ENCODE results near the gene RBM26. TPM values are rescaled to one million over a fixed set of nuclear protein-coding genes. Genes with fewer than 3 reads are reported as not detected.

RBM26 gene
- total RNA-seq, 3 donors from 2014 or later, result 58.2 to 65.1 (median 63.6) TPM

DNA sequence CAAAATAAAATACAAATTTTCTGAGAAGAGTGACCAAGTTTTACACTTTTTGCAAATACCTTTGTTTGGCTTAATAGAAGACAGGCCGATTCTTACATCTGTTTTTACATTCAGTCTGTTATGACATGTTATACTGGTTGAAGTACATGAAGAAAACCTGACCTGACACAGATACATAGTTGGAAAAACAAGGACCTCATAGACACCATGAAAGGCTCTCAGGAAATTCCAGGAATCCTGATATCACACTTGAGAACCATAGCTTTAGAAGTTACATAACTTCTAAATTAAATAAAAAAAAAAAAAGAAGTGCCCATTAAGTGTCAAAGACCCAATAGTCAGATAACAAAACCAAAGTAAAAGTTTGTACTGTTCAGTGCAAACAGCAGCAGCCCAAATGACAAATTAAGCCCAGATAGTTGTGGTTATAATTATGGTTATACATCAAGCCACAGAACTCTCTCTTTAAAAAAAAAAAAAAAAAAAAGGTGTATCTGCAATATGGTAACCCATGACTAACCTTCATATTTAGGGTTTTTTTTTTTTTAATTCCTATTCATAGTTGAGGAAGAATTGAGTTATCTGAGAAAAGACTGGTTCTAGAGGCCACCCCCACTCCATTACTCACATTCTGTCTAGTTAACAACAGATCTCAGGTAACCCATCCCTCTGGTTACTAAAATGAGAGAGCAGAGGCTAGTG lies 19.8 kb downstream of the RBM26 start:
- Mint-ChIP-seq H3K27me3 (ENCODE audit: low read depth) (no peaks in the 10 kb centered on the region), H3K9me3 (no peaks in the 10 kb centered on the region), H3K36me3 (ENCODE audit: insufficient read depth) (peaks cover 12% of the 10 kb centered on the region), H3K4me1 (ENCODE audit: low read depth) (peaks cover 72% of the 10 kb centered on the region), H3K4me3 (no peak overlapping the region)
- DNase-seq, result peak; percentile 25
- ATAC-seq, result peak; percentile 74 to 79

DNA sequence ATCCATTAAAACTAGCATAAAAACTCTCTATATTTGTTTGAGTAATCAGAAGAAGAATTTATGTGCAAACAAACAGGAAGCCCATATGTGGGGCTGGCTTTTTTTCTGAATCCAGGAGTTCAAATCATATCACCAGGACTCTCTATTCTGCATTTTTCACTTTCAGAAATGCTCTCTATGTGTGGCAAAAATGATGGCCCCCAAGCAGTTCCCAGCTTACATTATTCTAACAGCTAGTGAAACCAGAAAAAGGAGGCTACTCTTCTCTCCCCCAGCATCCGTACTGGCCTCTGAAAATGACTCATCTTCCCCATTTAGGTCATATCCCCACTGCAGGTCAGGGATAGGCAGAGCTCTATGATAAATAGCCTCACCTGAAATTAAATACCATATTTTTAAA lies 20.4 kb downstream of the RBM26 start:
- peak overlapping the region; percentile 19 for H3K4me3 Mint-ChIP-seq
- no peak for DNase-seq
- no peaks in the 10 kb centered on the region for H3K27me3 Mint-ChIP-seq (ENCODE audit: low read depth)
- H3K36me3 Mint-ChIP-seq (ENCODE audit: insufficient read depth), result peaks cover 12% of the 10 kb centered on the region
- ATAC-seq, result peak; percentile 70 to 73
- no peaks in the 10 kb centered on the region for H3K9me3 Mint-ChIP-seq
- H3K4me1 Mint-ChIP-seq (ENCODE audit: low read depth), result peaks cover 72% of the 10 kb centered on the region

DNA sequence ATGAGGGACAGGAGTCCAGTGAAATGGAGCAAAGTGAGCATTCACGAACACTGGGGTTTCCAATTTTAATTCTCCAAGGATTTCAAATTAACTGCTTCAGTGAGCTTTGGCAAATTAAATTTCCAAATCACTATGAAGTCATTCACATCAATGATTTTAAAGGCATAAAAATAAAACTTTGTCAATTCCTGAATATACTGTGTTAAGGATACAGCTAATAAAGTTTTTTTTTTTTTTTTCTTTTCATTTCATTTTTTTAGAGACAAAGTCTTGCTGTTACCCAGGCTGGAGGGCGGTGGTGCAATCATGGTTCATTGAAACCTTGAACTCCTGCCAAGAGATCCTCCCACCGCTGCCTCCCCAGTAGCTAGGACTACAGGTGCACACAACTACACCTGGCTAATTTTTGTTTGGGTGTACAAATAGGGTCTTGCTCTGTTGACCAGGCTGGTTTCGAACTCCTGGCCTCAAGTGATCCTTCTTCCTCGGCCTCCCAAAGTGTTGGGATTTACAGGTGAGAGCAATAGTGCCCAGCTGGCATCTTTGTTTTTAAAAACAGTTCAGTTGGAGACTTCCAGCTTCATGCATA lies 21.9 kb downstream of the RBM26 start:
- peaks cover 72% of the 10 kb centered on the region for H3K4me1 Mint-ChIP-seq (ENCODE audit: low read depth)
- DNase-seq, result no peak
- ATAC-seq, result no peak
- H3K9me3 Mint-ChIP-seq, result no peaks in the 10 kb centered on the region
- H3K36me3 Mint-ChIP-seq (ENCODE audit: insufficient read depth), result peaks cover 17% of the 10 kb centered on the region
- no peak overlapping the region for H3K4me3 Mint-ChIP-seq
- H3K27me3 Mint-ChIP-seq (ENCODE audit: low read depth), result no peaks in the 10 kb centered on the region

DNA sequence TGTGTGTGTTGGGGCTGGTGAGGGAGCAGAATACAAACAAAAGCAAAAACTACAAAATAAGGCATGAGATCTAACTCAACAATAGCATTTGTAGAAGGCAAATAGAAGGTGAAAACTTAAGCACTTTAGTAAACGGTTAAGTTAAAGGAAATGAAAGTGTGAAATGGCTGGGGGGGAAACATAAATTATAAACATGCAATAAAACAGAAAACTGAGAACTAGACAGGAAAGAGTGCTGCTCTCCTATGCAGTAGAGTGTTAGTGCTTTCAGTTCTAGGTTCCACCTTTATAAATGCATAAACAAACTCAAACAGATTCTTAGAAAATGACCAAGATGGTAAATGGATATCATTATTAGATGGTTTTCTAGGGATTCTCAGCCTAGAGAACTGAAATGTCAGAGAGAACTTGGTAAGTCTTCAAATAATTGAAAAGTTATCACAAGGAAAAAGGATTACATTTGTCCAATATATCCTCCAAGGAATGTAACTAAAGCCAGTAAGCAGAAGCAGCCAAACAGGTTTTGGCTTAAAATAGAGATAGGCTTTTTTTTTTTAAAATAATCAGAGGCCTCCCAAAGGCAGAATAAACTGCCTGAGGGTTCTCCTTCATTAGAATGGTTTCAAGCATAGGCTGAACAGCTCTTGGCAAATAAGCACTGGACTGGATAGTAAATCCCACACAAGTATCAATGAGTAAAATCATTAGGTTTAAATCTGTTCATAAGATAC lies 23.3 kb downstream of the RBM26 start:
- Mint-ChIP-seq H3K4me1 (ENCODE audit: low read depth) (peaks cover 61% of the 10 kb centered on the region), H3K27me3 (ENCODE audit: low read depth) (no peaks in the 10 kb centered on the region), H3K9me3 (no peaks in the 10 kb centered on the region), H3K4me3 (peak overlapping the region; percentile 68), H3K36me3 (ENCODE audit: insufficient read depth) (peaks cover 22% of the 10 kb centered on the region)
- ATAC-seq, result no peak
- no peak for DNase-seq

DNA sequence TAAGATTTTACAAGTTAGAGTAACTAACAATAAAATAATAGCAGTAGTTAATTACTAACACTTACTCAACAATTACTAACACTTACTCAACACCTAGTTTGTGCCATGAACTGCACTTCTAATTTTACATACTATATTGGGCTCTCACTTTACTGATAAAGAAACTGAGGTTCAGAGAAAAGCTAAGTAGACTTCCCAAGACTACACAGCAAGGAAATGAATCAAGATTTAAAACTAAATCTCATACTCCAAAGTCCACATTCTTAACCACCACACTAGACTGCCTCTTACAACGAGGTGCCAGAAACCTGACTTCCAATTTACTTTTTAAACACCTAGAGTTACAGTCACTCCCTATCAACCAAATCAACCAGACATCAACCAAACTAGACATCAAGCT lies 25.1 kb downstream of the RBM26 start:
- Mint-ChIP-seq H3K9me3 (no peaks in the 10 kb centered on the region), H3K4me1 (ENCODE audit: low read depth) (peaks cover 49% of the 10 kb centered on the region), H3K27me3 (ENCODE audit: low read depth) (no peaks in the 10 kb centered on the region), H3K36me3 (ENCODE audit: insufficient read depth) (peaks cover 28% of the 10 kb centered on the region), H3K4me3 (no peak overlapping the region)
- peak in 1 of 2 donors; percentile 19 for ATAC-seq
- DNase-seq, result no peak

DNA sequence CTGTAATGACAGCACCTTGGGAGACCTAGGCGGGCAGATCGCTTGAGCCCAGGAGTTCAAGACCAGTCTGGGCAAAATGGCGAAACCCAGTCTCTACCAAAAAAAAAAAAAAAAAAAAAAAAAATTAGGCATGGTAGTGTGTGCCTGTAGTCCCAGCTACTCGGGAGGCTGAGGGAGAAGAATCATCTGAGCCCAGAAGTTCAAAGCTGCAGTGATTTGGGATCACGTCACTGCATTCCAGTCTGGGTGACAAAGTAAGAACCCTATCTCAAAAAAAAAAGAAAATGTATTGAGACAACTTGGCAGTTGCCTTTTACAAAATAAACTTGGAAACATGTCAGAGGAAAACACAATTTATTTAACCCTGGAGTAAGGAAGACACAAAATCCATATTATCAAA lies 26.8 kb downstream of the RBM26 start:
- Mint-ChIP-seq H3K4me1 (ENCODE audit: low read depth) (peaks cover 41% of the 10 kb centered on the region), H3K36me3 (ENCODE audit: insufficient read depth) (peaks cover 31% of the 10 kb centered on the region), H3K9me3 (no peaks in the 10 kb centered on the region), H3K27me3 (ENCODE audit: low read depth) (no peaks in the 10 kb centered on the region), H3K4me3 (no peak overlapping the region)
- DNase-seq, result no peak
- ATAC-seq, result no peak

DNA sequence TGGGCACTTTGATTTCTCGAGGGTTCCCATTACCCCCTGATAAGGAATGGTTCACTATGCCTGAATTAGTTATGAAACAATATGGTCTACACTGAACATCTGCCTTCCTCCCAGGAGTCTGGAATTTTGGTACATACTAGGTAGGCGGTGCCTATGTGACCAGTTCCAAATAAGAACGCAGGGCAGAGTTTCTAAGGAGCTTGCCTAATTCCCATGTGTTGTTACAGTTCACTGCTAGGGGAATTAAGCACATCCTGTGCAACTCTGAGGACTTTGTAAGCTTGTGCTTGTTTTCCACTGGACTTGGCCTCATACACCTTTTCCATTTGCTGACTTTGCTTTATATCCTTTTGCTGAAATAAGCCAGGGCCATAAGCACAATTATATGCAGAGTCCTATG lies 29.2 kb downstream of the RBM26 start:
- H3K9me3 Mint-ChIP-seq, result no peaks in the 10 kb centered on the region
- H3K27me3 Mint-ChIP-seq (ENCODE audit: low read depth), result no peaks in the 10 kb centered on the region
- no peak for DNase-seq
- H3K36me3 Mint-ChIP-seq (ENCODE audit: insufficient read depth), result peaks cover 20% of the 10 kb centered on the region
- no peak overlapping the region for H3K4me3 Mint-ChIP-seq
- no peak for ATAC-seq
- H3K4me1 Mint-ChIP-seq (ENCODE audit: low read depth), result peaks cover 21% of the 10 kb centered on the region

DNA sequence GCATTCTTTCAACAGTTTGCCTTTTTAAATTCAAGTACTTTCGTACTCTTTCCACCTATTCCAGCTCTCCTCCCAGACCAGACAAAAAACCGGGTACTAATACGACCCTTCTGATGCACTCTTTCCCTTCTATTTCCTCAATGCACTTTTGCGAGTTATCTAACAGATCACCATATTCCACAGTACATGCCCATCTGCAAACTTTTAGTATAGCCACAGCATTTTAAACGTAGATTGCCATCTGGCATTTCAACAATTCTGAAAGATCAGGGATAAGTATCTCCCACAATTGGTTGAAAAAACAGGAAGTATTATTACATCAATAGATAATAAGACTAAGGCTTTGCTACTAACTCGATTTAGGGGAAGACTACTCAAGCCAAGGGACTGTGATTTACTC lies 31.5 kb downstream of the RBM26 start:
- peaks cover 34% of the 10 kb centered on the region for H3K36me3 Mint-ChIP-seq (ENCODE audit: insufficient read depth)
- DNase-seq (no peak), ATAC-seq (no peak)
- no peak overlapping the region for H3K4me3 Mint-ChIP-seq
- no peaks in the 10 kb centered on the region for H3K27me3 Mint-ChIP-seq (ENCODE audit: low read depth)
- peaks cover 3% of the 10 kb centered on the region for H3K4me1 Mint-ChIP-seq (ENCODE audit: low read depth)
- no peaks in the 10 kb centered on the region for H3K9me3 Mint-ChIP-seq

DNA sequence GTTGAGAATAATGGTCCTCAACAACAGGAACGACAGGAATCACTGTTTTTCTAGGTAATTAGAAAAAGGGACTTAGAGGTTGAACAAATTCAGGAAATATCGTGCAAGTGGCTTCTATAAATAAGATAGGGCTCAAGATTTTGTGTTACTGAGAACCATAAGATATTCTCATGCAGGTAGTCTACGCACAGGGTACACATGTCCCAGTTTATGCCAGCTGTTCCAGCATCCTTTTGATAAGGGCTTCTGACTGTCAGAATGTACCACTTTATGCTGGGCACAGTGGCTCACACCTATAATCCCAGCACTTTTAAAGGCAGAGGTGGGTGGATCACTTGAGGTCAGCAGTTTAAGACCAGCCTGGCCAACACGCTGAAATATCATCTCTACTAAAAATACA lies 32.1 kb downstream of the RBM26 start:
- Mint-ChIP-seq H3K9me3 (no peaks in the 10 kb centered on the region), H3K4me1 (ENCODE audit: low read depth) (no peaks in the 10 kb centered on the region), H3K4me3 (no peak overlapping the region), H3K36me3 (ENCODE audit: insufficient read depth) (peaks cover 33% of the 10 kb centered on the region), H3K27me3 (ENCODE audit: low read depth) (no peaks in the 10 kb centered on the region)
- DNase-seq (no peak), ATAC-seq (no peak)

DNA sequence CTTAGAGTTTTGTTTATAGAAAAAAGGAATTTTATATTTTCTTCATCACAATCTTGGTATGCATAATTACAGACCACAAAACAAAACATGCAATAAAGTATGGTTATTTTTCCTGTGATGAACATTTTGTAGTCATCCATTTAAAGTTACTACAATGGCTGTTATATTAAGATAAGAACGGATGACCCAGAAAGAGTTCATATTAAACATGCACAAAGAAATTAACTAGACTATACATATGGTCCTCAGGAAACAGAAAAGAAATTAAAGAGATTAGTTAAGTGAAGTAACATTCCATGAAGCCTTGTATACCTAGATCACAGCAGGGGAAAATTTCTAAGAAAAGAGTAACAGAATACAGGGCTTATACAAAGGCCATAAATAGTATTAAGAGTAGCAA lies 36.8 kb downstream of the RBM26 start:
- Mint-ChIP-seq H3K4me3 (no peak overlapping the region), H3K36me3 (ENCODE audit: insufficient read depth) (peaks cover 40% of the 10 kb centered on the region), H3K4me1 (ENCODE audit: low read depth) (peaks cover 2% of the 10 kb centered on the region), H3K9me3 (no peaks in the 10 kb centered on the region), H3K27me3 (ENCODE audit: low read depth) (no peaks in the 10 kb centered on the region)
- ATAC-seq (no peak), DNase-seq (no peak)

DNA sequence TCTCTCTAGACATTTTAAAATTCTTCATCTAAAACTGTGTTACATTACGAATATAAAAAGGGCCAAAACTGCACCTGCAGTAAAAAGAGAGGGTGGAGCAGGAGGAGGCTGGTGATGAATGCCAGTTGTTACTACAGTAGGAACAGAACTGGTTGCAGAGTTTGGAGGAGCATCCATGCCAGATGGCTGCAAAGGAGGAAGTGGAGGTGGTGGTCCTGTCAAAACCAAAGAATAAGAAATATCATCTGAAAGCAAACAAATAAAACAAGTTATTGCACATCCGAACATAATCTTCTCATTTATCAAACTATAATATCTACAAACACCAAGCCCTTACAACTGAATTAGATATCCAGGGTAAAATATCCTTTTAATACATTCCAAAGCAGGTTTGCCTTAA lies 40.1 kb downstream of the RBM26 start:
- Mint-ChIP-seq H3K4me1 (ENCODE audit: low read depth) (peaks cover 17% of the 10 kb centered on the region), H3K27me3 (ENCODE audit: low read depth) (no peaks in the 10 kb centered on the region), H3K4me3 (no peak overlapping the region), H3K36me3 (ENCODE audit: insufficient read depth) (peaks cover 53% of the 10 kb centered on the region), H3K9me3 (no peaks in the 10 kb centered on the region)
- DNase-seq (no peak), ATAC-seq (no peak)

DNA sequence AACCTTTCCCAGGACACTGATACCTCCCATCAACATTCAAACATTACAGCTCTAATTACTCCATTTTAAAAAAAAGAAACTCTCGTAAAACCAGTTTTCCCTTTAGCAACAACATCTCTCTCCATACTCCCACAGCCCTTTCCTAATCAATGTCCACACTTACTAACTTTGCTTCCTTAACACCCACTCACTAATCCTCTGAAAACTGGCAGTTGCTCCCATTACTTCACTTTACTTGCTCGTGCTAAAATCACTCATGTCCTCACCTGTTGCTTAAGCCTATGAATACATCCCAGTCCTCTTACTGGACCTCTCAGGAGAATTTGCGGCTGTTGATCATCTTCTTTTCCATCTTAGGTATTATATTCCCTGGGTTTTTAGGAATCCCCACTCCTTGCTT lies 44.8 kb downstream of the RBM26 start:
- DNase-seq (no peak), ATAC-seq (no peak)
- Mint-ChIP-seq H3K27me3 (ENCODE audit: low read depth) (no peaks in the 10 kb centered on the region), H3K36me3 (ENCODE audit: insufficient read depth) (peaks cover 61% of the 10 kb centered on the region), H3K4me1 (ENCODE audit: low read depth) (peaks cover 29% of the 10 kb centered on the region), H3K9me3 (no peaks in the 10 kb centered on the region), H3K4me3 (no peak overlapping the region)

DNA sequence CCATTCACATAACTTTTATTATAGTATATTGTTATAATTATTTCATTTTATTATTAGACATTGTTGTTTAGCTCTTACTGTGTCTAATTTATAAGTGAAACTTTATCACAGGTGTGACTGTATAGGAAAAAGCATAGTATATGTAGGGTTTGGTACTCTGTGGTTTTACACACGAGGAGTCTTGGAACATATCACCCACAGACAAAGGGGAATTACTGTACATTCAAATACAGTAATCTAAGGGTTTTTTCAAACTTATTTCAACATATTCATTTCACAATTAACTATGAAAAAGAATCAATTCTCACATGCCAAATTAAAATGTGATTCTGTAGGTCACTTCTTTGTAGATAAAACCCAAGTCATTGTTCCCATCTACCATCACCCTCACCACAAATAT lies 46.0 kb downstream of the RBM26 start:
- H3K9me3 Mint-ChIP-seq, result no peaks in the 10 kb centered on the region
- DNase-seq (no peak), ATAC-seq (peak; percentile 67 to 73)
- H3K36me3 Mint-ChIP-seq (ENCODE audit: insufficient read depth), result peaks cover 58% of the 10 kb centered on the region
- H3K4me1 Mint-ChIP-seq (ENCODE audit: low read depth), result peaks cover 29% of the 10 kb centered on the region
- no peak overlapping the region for H3K4me3 Mint-ChIP-seq
- no peaks in the 10 kb centered on the region for H3K27me3 Mint-ChIP-seq (ENCODE audit: low read depth)

DNA sequence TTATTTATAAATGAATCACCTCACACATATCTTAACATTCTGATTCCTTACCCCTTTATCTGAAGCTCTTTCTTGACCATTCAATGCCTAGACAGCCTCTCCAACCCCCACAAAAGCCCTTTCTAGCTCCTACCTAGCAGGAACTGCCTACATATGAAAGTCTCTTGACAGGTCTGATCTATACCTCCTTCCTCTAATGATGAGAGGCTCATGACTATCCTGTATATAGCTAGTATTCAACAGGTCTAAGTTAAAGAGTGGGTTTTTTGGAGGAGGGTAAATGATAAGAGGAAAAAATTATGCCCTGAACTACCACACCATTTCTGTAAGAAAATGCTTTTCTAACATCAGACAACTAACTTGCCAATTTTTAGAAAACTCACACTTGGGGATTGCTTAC lies 47.0 kb downstream of the RBM26 start:
- Mint-ChIP-seq H3K9me3 (no peaks in the 10 kb centered on the region), H3K27me3 (ENCODE audit: low read depth) (no peaks in the 10 kb centered on the region), H3K36me3 (ENCODE audit: insufficient read depth) (peaks cover 55% of the 10 kb centered on the region), H3K4me3 (no peak overlapping the region), H3K4me1 (ENCODE audit: low read depth) (peaks cover 27% of the 10 kb centered on the region)
- DNase-seq (no peak), ATAC-seq (no peak)

DNA sequence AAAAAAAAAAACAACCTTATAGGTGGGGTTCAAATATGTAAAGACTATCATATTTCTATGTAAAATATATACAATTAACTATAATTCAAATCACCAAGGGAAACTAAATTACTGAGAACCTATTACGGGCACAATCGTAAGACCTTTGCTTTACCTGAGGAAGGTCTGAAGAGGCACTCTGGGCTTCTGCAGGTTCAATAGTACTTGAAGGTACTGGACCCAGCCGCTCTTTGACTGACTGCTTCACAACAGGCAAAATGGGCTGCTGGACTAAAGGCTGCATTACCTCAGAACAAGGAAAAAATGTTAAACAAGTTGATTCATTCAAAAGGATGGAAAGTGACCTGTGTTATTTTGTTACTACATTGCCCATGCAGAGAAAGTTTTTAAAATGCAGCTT lies 51.8 kb downstream of the RBM26 start:
- Mint-ChIP-seq H3K36me3 (ENCODE audit: insufficient read depth) (peaks cover 40% of the 10 kb centered on the region), H3K4me1 (ENCODE audit: low read depth) (peaks cover 10% of the 10 kb centered on the region), H3K9me3 (no peaks in the 10 kb centered on the region), H3K27me3 (ENCODE audit: low read depth) (no peaks in the 10 kb centered on the region), H3K4me3 (no peak overlapping the region)
- ATAC-seq (no peak), DNase-seq (no peak)
